Mammary epithelial cell (primary cell): Measurements from ENCODE around the gene POC1A.

Experiments
- CTCF ChIP-seq, 2 donors: IDR thresholded peaks in 1 of 2; conservative IDR thresholded peaks in 1 of 2; 2 replicates each; pipeline ENCODE4 v1.5.1; 2011 to 2012; ENCODE audit warnings: inconsistent platforms in 2 of 2, low read length in 2 of 2, mild to moderate bottlenecking in 2 of 2, control low read depth in 1 of 2, low read depth in 1 of 2; ENCODE audit not compliant: insufficient read depth in 1 of 2; ENCODE audit errors: extremely low read depth in 1 of 2
- EZH2 ChIP-seq: IDR thresholded peaks from 2 replicates; pipeline ENCODE4 v1.6.1; 2012; ENCODE audit warnings: low read length, inconsistent platforms, borderline replicate concordance

- no peak for TF ChIP-seq CTCF (conservative IDR thresholded peaks at IDR 0.05 in 1 of 2, IDR thresholded peaks at IDR 0.05 in 1 of 2; ENCODE audit: extremely low read depth in 1 of 2, insufficient read depth in 1 of 2, low read depth in 1 of 2, low read length in 2 of 2)
- TF ChIP-seq EZH2, result no peak
Observed at GRCh38 chr3:52167240-52167639, 13.0 kb upstream of the POC1A start.
